Spleen (tissue), 11 donors: ENCODE data around the gene HDAC4. TPM values are rescaled to one million over a fixed set of nuclear protein-coding genes. Genes with fewer than 3 reads are reported as not detected.

Experiments
- DNase-seq: peaks from one replicate; pipeline ENCODE4 v3.0.0-alpha.2; 2020
- H3K27ac ChIP-seq, 8 donors: fragments of 200-600 bp; sonication (generic) in 7 of 8; 1 replicate in 4 of 8; 2 replicates in 4 of 8; pipeline versions ENCODE4 v1.5.0 to v1.8.0; 2016 to 2021; ENCODE audit warnings: inconsistent platforms in 4 of 8, mild to moderate bottlenecking in 4 of 8, moderate library complexity in 1 of 8
- H3K27me3 ChIP-seq, 7 donors: fragments of 200-600 bp; sonication (generic) in 6 of 7; replicated peaks in 1 of 7; 1 replicate in 4 of 7; 2 replicates in 3 of 7; pipeline versions ENCODE4 v1.5.0 to v1.8.0; 2016 to 2021; ENCODE audit warnings: inconsistent platforms in 3 of 7, mild to moderate bottlenecking in 1 of 7
- H3K36me3 ChIP-seq, 6 donors: fragments of 200-600 bp; sonication (generic) in 5 of 6; 1 replicate in 4 of 6; 2 replicates in 2 of 6; pipeline versions ENCODE4 v1.5.0 to v1.8.0; 2016 to 2021; ENCODE audit warnings: inconsistent platforms in 2 of 6
- H3K4me1 ChIP-seq, 6 donors: fragments of 200-600 bp; sonication (generic) in 5 of 6; 1 replicate in 3 of 6; 2 replicates in 3 of 6; pipeline versions ENCODE4 v1.5.0 to v1.8.0; 2016 to 2021; ENCODE audit warnings: inconsistent platforms in 3 of 6
- H3K4me3 ChIP-seq, 8 donors: fragments of 200-600 bp; sonication (generic) in 7 of 8; 1 replicate in 4 of 8; 2 replicates in 4 of 8; pipeline versions ENCODE4 v1.5.0 to v1.8.0; 2016 to 2021; ENCODE audit warnings: inconsistent platforms in 4 of 8, mild to moderate bottlenecking in 4 of 8, moderate library complexity in 2 of 8
- H3K9me3 ChIP-seq, 8 donors: fragments of 200-600 bp; sonication (generic) in 7 of 8; 1 replicate in 4 of 8; 2 replicates in 4 of 8; pipeline versions ENCODE4 v1.5.0 to v1.8.0; 2016 to 2021; ENCODE audit warnings: inconsistent platforms in 4 of 8
- POLR2A ChIP-seq, 3 donors: fragments of 450-650 bp; IDR thresholded peaks; one replicate each; pipeline ENCODE4 v1.5.1; 2017; ENCODE audit warnings: antibody characterized with exemption in 3 of 3, mild to moderate bottlenecking in 1 of 3
- POLR2AphosphoS5 ChIP-seq, 3 donors: sonication (generic); formaldehyde crosslinking; IDR thresholded peaks; one replicate each; pipeline ENCODE4 v1.5.1; 2017; ENCODE audit warnings: antibody characterized with exemption in 3 of 3
- WGBS, 5 donors: extraction: QIAGEN DNeasy Blood & Tissue Kit in 3 of 5; methylation state at CpG; one replicate each; pipeline versions ENCODE4 v1.1.5 to v1.1.7; 2013 to 2018; 5-methylcytosine and 5-hydroxymethylcytosine counted together
- intact Hi-C: fragments of 100-400 bp; cut with DNase I; formaldehyde crosslinking; loops from one replicate; pipeline ENCODE4 v1.15.0; 2023; ENCODE audit warnings: low total_unique reads
- polyA plus RNA-seq, 3 donors: library from polyadenylated mRNA; stranded (reverse); fragments of 200-250 nt; gene quantifications; one replicate each; pipeline ENCODE4 v1.2.1, GENCODE V29; 2013
- total RNA-seq, 7 donors: library from RNA; depleted of rRNA in 3 of 7; stranded (reverse); fragments of >200 nt in 3 of 7; fragmentation: NEBNext Ultra II Directional in 4 of 7; extraction: Animal tissue kit (Norgen Biotek cat#: 25700) in 4 of 7; gene quantifications; one replicate each; pipeline versions ENCODE4 v1.1.0 to v1.2.1, GENCODE V29; 2016 to 2021
- TF ChIP-seq, protein P1 (sequence below), 11 experiments: fragments of 200-600 bp in 7 of 11; fragments of 450-650 bp in 4 of 11; sonication (generic) in 4 of 11; IDR thresholded peaks in 8 of 11; conservative IDR thresholded peaks in 3 of 11; 1 replicate in 7 of 11; 2 replicates in 4 of 11; pipeline versions ENCODE4 v1.4.0 to v1.8.0; 2016 to 2021; ENCODE audit warnings: antibody characterized with exemption in 11 of 11, inconsistent platforms in 4 of 11, mild to moderate bottlenecking in 1 of 11
- donor health status: healthy with polysubstance abuse.
- donor health status: DM: no; HTN: no; CAD: no; lungs with moderate emphysema.
- donor health status: DM: no; HTN: no; CAD: no.
- donor health status: Bipolar disorder and iron deficiency.
- donor health status: healthy.
- donor health status: DM: no; HTN: no; CAD: no.
- donor health status: DM: yes; HTN: yes; CAD: no.

The HDAC4 gene
- total and polyA plus RNA-seq, 10 donors: 3.2 to 122 (median 69.5) TPM

- H3K9me3 ChIP-seq: no peaks in the 10 kb centered on the region
- peaks cover 0 to 5% (median 0%) of the 10 kb centered on the region in 6 donors for H3K36me3 ChIP-seq
- 77 to 88% (median 85%) methylated on average over 14 to 15 of the region's 15 CpGs for WGBS, 5 donors
- intact Hi-C loops: no loop called here
- TF ChIP-seq, protein P1, sequence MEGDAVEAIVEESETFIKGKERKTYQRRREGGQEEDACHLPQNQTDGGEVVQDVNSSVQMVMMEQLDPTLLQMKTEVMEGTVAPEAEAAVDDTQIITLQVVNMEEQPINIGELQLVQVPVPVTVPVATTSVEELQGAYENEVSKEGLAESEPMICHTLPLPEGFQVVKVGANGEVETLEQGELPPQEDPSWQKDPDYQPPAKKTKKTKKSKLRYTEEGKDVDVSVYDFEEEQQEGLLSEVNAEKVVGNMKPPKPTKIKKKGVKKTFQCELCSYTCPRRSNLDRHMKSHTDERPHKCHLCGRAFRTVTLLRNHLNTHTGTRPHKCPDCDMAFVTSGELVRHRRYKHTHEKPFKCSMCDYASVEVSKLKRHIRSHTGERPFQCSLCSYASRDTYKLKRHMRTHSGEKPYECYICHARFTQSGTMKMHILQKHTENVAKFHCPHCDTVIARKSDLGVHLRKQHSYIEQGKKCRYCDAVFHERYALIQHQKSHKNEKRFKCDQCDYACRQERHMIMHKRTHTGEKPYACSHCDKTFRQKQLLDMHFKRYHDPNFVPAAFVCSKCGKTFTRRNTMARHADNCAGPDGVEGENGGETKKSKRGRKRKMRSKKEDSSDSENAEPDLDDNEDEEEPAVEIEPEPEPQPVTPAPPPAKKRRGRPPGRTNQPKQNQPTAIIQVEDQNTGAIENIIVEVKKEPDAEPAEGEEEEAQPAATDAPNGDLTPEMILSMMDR (IDR thresholded peaks at IDR 0.05 in 8 of 11, conservative IDR thresholded peaks at IDR 0.05 in 3 of 11): no peak
- TF ChIP-seq POLR2AphosphoS5 (IDR thresholded peaks at IDR 0.05) (no peak), POLR2A (IDR thresholded peaks at IDR 0.05) (no peak)
- no peaks in the 10 kb centered on the region for H3K27me3 ChIP-seq
- DNase-seq: peak; percentile 45
- peaks cover 27 to 98% (median 79%) of the 10 kb centered on the region in 6 donors for H3K4me1 ChIP-seq
- H3K27ac ChIP-seq: peak overlapping the region in 4 of 8 donors; percentile 39 to 57 (median 48)
- no peak overlapping the region for H3K4me3 ChIP-seq
Measured at GRCh38 chr2:239293775-239294430, 106.9 kb downstream of the HDAC4 start.

DNA sequence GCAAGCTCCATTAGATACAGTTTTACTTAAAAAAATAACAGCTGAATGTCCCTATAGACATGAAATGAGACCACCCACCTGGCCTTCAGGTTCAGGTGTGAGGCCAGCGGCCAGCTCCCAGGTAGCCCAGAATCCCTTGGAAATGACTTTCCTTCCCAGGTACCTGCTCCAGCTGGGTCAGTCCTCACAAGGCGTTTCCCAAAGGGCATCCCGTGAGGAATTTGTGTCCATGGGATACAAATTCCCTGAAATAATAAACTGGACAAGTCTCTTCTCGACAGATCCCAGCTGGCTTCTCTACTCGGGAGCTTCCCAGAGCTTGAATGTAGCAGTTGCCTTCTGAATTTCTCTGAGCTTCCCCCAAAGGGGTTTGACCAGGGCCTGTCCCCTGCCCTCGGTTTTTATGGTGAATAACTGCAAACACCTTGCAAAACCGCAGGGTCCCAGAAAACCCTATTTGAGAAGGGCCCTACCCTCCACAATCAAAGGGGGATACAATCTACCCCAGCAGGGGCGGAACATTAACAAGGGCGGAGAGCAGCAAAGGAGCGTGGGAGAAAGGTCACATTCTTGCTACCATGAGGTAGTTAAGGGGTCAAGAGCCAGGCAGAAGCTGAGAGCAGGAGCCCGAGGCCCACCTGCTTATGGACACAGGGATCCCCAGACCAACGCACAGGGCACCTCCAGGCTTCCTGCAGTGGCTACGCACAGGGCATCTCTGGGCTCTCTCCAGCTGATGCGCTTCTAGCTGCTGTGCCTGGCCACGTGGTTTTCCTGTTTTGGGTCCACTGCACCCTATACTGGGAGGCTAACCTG, 107.7 kb downstream of the HDAC4 start:
- Histone ChIP-seq H3K4me3 (no peak overlapping the region), H3K27me3 (no peaks in the 10 kb centered on the region), H3K27ac (peak overlapping the region in 2 of 8 donors; percentile 46 to 57), H3K4me1 (peaks cover 33 to 98% (median 81%) of the 10 kb centered on the region in 6 donors), H3K9me3 (no peaks in the 10 kb centered on the region), H3K36me3 (peaks cover 0 to 5% (median 0%) of the 10 kb centered on the region in 6 donors)
- WGBS, 5 donors: 79 to 86% (median 83%) methylated on average over 12 to 15 of the region's 15 CpGs
- intact Hi-C loops: no loop called here
- peak; percentile 59 for DNase-seq
- TF ChIP-seq, protein P1 (IDR thresholded peaks at IDR 0.05 in 8 of 11, conservative IDR thresholded peaks at IDR 0.05 in 3 of 11): no peak
- no peak for TF ChIP-seq POLR2A (IDR thresholded peaks at IDR 0.05)
- TF ChIP-seq POLR2AphosphoS5 (IDR thresholded peaks at IDR 0.05): no peak

GRCh38 chr2:239292531-239292930, 108.3 kb downstream of the HDAC4 start:
- 76 to 92% (median 81%) methylated on average over 5 of the region's 5 CpGs for WGBS, 5 donors
- H3K9me3 ChIP-seq: no peaks in the 10 kb centered on the region

More at GRCh38 chr2:239292531-239292930, 108.3 kb downstream of the HDAC4 start:
- no peaks in the 10 kb centered on the region for H3K27me3 ChIP-seq
- peak overlapping the region in 1 of 8 donors; percentile 57 for H3K27ac ChIP-seq
- H3K4me1 ChIP-seq: peaks cover 27 to 98% (median 79%) of the 10 kb centered on the region in 6 donors
- peaks cover 0 to 5% (median 0%) of the 10 kb centered on the region in 6 donors for H3K36me3 ChIP-seq
- H3K4me3 ChIP-seq: no peak overlapping the region
- intact Hi-C loops: no loop called here
- no peak for DNase-seq
- no peak for TF ChIP-seq POLR2AphosphoS5 (IDR thresholded peaks at IDR 0.05)
- TF ChIP-seq, protein P1 (IDR thresholded peaks at IDR 0.05 in 8 of 11, conservative IDR thresholded peaks at IDR 0.05 in 3 of 11): no peak
- no peak for TF ChIP-seq POLR2A (IDR thresholded peaks at IDR 0.05)
